K562 (cell line): Measurements from ENCODE around the gene ITPKB. TPM values are rescaled to one million over a fixed set of nuclear protein-coding genes. Genes with fewer than 3 reads are reported as not detected.

Experiments
- NEUROD1 ChIP-seq: fragments of 150-350 bp; IDR thresholded peaks from 2 replicates; pipeline ENCODE4 v1.6.1; 2014; ENCODE audit warnings: borderline replicate concordance, low read length, low read depth; ENCODE audit not compliant: partially characterized antibody
- NFRKB ChIP-seq: fragments of 450-650 bp; IDR thresholded peaks from 2 replicates; pipeline ENCODE4 v1.6.1; 2016; ENCODE audit warnings: low read depth
- ZSCAN29 ChIP-seq: fragments of 450-650 bp; IDR thresholded peaks from 2 replicates; pipeline ENCODE4 v1.6.1; 2017
- polyA plus RNA-seq, 8 experiments: library from polyadenylated mRNA; depleted of rRNA in 4 of 8; stranded (reverse) in 5 of 8; unstranded in 3 of 8; fragments of >200 nt; fragmentation: Nextera tagmentation in 2 of 8; fragmentation: Illumina TruSeq in 1 of 8; extraction: Ambion mirVana in 2 of 8; extraction: Trizol in 1 of 8; gene quantifications; 2 replicates each; pipeline versions ENCODE4 v1.2.1 to v1.2.3, GENCODE V29; 2011 to 2014; ENCODE audit warnings: inconsistent platforms in 1 of 8, missing spikeins in 1 of 8
- total RNA-seq, 7 experiments: library from RNA; depleted of rRNA in 6 of 7; stranded (reverse); fragments of >200 nt in 6 of 7; fragmentation: Illumina TruSeq in 2 of 7; extraction: Trizol in 2 of 7; gene quantifications; 2 replicates each; pipeline versions ENCODE4 v1.2.1 to v1.2.3, GENCODE V29; 2011 to 2021; ENCODE audit warnings: low replicate concordance in 1 of 7
- TF ChIP-seq, protein P1 (sequence below): sonication (generic); formaldehyde crosslinking; IDR thresholded peaks from 2 replicates; pipeline ENCODE4 v1.8.0; 2023; ENCODE audit warnings: missing genetic modification reagents, mild to moderate bottlenecking, borderline replicate concordance
- TF ChIP-seq, protein P2 (sequence below), 2 experiments: IDR thresholded peaks; 2 replicates each; pipeline ENCODE4 v1.6.1; 2011; ENCODE audit warnings: borderline replicate concordance in 1 of 2, control low read depth in 1 of 2, low read depth in 1 of 2, low read length in 1 of 2, mild to moderate bottlenecking in 1 of 2, mixed read lengths in 1 of 2, moderate library complexity in 1 of 2; ENCODE audit not compliant: insufficient read depth in 1 of 2, insufficient read length in 1 of 2, poor library complexity in 1 of 2, severe bottlenecking in 1 of 2; ENCODE audit errors: extremely low read depth in 1 of 2

Gene ITPKB
- total and polyA plus RNA-seq, 9 of the 15 experiments (the other 6 are each of a cell fraction or from before 2014, with no cell fraction given) = 0.01 to 0.22 TPM; not detected in 7

DNA sequence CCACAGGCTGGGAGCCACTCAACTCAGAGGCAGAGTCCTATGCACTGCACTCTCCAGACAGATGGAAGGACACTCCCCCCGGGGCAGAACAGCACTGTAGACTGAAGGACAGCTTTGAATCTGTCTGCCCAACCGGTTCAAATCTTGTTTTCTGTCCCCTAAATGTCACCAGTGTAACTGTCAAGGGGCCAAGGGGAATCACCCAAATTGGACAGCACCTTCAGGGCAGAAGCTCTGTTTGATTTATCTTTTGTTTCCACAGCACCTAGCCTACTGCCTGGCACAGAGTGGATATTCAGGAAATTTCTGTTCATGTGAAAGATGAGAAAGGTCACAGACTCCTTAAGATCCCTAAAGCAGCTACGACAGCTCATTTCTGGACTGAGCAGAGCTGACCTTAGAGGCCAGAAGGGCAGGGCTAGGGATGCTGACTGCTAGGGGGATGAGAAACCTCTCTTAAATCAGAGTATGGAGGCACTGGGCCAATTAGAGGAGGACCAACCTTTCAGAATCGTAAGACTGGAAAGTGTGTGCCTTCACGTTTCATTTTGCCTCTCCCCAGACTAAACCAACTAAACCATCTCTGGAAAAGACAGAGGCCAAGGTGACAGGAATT, 41.0 kb downstream of the ITPKB start (continued):
- TF ChIP-seq, protein P1, sequence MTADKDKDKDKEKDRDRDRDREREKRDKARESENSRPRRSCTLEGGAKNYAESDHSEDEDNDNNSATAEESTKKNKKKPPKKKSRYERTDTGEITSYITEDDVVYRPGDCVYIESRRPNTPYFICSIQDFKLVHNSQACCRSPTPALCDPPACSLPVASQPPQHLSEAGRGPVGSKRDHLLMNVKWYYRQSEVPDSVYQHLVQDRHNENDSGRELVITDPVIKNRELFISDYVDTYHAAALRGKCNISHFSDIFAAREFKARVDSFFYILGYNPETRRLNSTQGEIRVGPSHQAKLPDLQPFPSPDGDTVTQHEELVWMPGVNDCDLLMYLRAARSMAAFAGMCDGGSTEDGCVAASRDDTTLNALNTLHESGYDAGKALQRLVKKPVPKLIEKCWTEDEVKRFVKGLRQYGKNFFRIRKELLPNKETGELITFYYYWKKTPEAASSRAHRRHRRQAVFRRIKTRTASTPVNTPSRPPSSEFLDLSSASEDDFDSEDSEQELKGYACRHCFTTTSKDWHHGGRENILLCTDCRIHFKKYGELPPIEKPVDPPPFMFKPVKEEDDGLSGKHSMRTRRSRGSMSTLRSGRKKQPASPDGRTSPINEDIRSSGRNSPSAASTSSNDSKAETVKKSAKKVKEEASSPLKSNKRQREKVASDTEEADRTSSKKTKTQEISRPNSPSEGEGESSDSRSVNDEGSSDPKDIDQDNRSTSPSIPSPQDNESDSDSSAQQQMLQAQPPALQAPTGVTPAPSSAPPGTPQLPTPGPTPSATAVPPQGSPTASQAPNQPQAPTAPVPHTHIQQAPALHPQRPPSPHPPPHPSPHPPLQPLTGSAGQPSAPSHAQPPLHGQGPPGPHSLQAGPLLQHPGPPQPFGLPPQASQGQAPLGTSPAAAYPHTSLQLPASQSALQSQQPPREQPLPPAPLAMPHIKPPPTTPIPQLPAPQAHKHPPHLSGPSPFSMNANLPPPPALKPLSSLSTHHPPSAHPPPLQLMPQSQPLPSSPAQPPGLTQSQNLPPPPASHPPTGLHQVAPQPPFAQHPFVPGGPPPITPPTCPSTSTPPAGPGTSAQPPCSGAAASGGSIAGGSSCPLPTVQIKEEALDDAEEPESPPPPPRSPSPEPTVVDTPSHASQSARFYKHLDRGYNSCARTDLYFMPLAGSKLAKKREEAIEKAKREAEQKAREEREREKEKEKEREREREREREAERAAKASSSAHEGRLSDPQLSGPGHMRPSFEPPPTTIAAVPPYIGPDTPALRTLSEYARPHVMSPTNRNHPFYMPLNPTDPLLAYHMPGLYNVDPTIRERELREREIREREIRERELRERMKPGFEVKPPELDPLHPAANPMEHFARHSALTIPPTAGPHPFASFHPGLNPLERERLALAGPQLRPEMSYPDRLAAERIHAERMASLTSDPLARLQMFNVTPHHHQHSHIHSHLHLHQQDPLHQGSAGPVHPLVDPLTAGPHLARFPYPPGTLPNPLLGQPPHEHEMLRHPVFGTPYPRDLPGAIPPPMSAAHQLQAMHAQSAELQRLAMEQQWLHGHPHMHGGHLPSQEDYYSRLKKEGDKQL (CRISPR knock-in tag) = no peak
- TF ChIP-seq NEUROD1 (no peak), ZSCAN29 (no peak), NFRKB (no peak)
- TF ChIP-seq, protein P2, sequence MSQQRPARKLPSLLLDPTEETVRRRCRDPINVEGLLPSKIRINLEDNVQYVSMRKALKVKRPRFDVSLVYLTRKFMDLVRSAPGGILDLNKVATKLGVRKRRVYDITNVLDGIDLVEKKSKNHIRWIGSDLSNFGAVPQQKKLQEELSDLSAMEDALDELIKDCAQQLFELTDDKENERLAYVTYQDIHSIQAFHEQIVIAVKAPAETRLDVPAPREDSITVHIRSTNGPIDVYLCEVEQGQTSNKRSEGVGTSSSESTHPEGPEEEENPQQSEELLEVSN (IDR thresholded peaks at IDR 0.05; ENCODE audit: borderline replicate concordance in 1 of 2, extremely low read depth in 1 of 2, insufficient read depth in 1 of 2, insufficient read length in 1 of 2, low read depth in 1 of 2, low read length in 1 of 2, poor library complexity in 1 of 2, severe bottlenecking in 1 of 2) = no peak
